Stimulated activated CD8-positive, alpha-beta memory T cell treated with anti-CD3 and anti-CD28 coated beads, Interleukin-12 subunit alpha, Interleukin-12 subunit beta, amount 100 ng/mL, for 1 hour (primary cell): ENCODE measurements around the gene MORN1.

ENCODE experiments used
- DNase-seq: peaks from one replicate; pipeline ENCODE4 v3.0.0-alpha.2; 2020; ENCODE audit warnings: low read depth

Gene MORN1

DNA sequence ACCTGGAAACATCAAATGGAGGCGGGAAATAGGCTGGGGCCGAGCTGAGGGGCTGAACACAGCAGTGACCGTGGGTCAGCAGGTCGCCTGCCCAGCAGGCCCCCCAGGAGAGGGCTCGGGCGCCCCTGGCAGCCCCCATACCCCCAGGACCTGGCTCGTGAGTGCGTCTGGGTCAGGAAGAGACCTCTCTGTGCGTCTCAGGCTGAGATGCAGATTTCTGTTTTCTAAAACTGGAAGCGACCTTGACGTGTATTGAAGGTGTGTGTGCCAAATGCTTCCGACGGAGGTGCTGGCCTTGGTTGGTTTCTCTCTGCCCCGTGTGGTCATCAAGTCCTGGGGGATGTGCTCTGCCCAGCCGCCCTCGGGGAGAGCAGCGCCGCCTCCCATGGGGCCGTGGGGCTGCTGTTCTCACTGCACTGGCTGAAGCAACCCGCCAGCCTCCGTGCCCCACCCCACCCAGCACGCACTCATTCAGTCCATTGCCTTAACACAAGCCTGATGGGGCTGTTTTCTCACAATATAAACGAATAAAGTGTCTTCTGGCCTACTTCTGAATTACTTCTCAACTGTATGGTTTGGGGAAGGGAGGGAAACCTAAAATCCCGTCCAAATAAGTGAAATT, 13.6 kb upstream of the MORN1 start:
- DNase-seq: no peak

GRCh38 chr1:2404142-2404889, 13.0 kb upstream of the MORN1 start:
- no peak for DNase-seq

GRCh38 chr1:2403273-2403672, 11.9 kb upstream of the MORN1 start:
- DNase-seq: no peak

DNA sequence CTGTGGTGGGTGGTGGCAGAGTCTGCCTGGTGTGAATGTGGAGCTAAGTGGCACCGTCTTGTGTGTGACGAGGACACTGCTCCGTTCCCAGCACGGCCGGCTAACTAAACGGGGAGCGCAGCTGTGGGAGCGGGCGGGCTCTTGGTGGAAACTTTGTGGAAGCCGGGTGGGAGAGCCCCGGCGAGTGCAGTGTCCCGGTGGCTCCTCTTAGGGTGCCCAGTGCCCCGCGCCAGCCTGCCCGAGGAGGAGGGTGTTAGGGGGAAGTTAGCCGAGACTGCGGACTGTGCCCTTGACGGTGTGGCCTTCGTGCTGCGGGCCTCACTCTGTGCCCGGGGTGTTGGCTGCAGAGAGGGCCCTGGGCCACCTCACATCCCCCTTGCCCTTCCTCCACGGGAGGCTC, 11.1 kb upstream of the MORN1 start:
- DNase-seq: no peak

DNA sequence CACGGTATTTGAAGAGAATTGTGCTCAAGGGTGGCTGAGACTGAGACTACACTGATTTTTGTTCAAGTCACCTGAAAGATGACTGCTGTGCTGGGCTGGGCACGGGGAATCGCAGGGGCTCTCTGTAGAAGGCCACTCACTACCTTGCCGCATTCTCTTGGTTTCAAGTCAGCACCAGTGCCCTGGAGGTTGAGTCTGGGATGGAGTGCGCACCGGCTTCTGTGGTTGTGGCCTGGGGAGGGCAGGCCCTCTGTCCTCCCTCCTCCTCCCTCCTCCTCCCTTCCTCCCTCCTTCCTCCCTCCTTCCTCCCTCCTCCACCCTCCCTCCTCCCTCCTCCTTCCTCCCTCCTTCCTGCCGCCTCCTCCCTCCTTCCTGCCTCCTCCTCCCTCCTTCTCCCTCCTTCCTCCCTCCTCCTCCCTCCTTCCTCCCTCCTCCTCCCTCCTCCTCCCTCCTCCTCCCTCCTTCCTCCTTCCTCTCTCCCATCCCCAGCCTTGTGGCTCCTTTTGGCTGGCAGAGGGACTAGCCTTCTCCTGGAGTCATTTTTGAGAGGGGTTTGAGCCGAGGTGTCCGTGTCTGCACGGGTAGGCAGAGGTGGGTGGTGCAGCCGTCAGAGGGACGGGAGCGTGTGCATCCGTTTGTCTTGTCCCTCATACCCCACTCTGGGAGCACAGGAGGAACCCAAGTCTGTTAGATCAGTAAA, 9.7 kb upstream of the MORN1 start:
- no peak for DNase-seq

GRCh38 chr1:2400576-2400909, 9.2 kb upstream of the MORN1 start:
- DNase-seq: no peak

DNA sequence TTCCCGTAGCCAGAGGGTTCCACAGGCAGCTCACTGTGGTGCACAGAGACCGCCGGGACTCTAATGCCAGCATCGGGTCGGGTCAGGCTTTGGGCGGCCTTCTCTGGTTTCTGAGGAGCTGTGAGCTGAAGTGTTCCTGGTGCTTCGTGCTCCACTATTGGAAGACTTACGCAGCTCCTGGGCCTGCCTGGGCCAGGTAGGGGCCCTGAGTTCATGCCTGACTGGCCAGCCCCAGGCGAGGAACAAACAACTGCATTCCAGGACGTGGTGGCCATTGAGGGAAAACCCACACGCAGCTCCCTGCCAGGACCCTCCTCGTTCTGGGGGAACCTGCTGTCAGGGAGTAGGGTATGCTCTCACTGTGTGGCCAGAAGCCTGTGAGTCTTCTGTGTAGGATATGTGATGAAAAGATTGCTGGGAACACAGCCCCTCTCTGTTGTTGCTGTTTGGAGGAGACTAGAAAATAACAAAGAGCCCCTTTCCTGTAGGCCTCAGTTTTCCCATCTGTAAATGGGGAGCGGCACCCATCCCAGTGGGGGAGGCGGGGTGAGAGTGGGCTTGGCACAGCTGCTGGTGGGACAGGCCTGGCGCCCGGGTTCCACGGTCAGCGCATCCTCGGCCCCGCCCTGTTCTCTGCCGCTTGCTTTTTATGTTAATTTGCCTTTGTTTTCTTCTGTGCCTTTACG, 8.7 kb upstream of the MORN1 start:
- DNase-seq: no peak

DNA sequence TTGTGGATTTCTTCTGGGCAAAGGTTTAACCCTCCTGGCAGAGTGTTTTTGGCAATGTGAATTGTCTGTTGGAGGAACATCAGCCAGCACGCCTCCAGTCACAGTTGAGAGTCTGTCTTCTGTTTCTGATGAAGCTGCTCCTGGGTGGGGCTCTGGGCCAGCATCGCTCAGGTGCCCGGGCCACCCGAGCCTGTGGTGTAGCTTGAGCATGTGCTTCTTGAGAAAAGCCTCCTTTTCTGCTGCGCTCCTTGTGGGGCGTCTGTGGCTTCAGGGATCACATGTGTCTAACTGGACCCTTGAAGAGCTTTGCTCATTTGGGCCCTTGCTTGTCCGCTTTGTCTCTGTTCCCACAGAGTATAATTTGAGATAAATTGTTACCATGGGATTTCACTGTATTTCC, 7.5 kb upstream of the MORN1 start:
- DNase-seq: no peak

DNA sequence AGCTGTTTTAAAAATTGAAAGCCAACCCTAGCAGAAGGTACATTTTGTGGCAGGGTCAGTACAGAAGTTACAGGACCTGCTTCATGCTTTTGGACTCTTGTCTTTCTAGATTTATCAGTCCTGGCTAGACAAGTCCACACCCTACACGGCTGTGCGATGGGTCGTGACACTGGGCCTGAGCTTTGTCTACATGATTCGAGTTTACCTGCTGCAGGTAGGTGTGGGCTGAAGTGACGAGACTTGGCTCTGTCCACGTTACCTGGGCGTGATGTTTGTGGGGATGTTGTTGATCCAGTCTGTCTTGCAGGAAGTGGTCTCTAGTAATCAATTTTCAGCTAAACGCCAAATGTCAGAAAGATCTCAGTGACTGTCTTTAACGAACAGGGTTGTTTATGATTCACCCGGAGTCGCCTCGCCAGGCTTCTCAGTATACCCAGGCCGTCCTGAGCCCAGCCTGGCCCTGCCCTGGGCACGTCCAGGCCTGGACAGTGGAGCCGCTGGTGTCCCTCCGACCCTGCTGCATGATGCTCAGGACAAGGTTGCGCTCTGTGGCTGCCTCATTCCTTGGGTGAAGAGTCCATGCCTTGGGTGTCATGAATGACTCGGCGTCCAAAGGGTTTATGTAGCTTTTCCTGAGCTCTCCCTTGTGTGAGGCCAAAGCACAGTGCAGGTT, 5.8 kb upstream of the MORN1 start:
- no peak for DNase-seq

GRCh38 chr1:2396476-2396875, 5.1 kb upstream of the MORN1 start:
- no peak for DNase-seq

GRCh38 chr1:2396059-2396458, 4.7 kb upstream of the MORN1 start:
- no peak for DNase-seq

DNA sequence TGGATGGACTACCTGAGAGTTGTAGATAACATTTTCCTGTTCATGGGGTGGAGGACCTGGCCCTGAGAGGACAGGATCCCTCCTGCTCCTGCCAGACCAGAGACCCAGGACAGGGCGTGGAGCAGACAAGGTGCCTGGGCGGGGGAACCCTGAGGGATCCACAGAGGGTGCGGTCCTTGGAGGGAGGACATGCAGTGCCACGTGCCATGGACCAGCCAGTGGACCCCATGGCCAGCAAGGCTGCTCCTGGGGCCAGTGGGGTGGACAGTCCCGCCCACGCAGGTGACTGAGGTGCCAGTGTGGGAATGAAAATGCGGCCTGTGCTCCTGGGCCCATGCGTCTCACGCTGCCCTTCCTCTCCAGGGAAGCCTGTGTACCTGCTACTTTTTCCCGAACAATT, 3.9 kb upstream of the MORN1 start:
- DNase-seq: no peak

- DNase-seq: no peak
Measured at GRCh38 chr1:2394761-2395160, 3.4 kb upstream of the MORN1 start.

GRCh38 chr1:2394220-2394619, 2.9 kb upstream of the MORN1 start:
- no peak for DNase-seq

- no peak for DNase-seq
Measured at GRCh38 chr1:2393471-2393877, 2.1 kb upstream of the MORN1 start.

- no peak for DNase-seq
Measured at GRCh38 chr1:2392686-2393085, 1.3 kb upstream of the MORN1 start.

DNA sequence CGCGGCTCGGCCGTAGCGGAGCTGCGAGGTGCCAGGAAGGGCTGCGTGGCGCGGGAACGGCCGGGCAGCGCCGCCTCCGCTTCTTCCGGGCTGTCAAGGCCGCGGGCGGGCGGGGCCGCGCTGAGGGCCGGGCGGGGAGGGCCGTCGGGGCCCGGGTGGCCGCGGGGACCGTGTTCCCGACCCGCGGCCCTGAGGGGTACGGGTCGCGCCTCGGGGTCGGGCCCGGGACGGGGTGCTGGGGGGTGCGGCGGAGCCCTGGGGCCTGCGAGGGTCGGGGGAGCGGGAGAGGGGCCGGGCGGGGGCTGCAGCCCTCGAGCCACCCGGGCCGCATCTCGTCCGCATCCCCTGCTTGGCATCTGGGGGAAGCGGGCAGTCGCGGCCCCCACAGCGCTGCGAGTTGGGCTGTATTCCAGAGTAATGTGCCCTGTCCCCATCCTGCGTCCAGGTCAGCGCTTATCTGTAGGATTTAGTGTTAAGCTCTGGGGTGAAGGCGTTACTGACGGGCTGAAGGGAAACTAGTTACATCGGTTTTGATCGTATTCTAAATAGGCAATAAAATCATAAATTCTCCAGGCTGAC, 666 bp upstream of the MORN1 start:
- no peak for DNase-seq

GRCh38 chr1:2389644-2390043, 1.7 kb downstream of the MORN1 start:
- DNase-seq: no peak

DNA sequence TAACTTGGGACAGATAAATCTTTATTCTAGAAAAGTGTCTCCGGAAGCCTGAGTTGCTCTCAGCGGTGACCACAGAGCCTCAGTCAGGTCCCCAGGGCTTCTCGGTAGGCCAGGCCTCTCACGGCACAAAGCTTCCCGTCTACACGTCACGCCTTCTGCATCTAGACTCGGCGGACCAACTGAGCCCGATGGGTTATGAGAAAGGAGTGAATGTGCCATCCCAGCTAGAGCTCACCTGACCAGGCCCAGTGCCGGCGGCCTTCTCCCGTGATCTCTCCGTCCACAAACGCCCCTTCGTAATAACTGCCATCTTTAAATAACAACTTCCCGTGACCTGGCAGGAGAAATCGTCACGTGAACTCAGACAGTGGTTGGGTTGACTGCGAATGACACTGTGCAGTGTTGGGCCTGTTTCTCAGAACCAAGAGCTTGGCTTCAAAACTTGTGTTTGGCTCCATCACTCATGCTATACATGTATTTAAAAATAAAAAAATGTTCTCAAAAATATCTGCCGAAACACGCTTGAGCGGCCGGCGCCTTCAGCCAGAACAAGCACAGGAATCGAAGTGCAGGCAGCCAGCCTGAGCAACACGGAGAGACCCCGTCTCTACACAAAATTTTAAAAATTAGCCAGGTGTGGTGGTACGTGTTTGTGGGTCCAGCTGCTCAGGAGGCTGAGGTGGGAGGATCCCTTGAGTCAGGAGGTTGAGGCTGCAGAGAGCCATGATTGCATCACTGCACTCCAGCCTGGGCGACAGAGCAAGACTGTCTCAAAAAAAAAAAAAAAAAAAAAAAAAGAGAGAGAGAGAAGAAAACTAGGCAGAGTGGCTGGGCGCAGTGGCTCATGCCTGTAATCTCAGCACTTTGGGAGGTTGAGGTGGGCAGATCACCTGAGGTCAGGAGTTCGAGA, 3.1 kb downstream of the MORN1 start:
- no peak for DNase-seq

DNA sequence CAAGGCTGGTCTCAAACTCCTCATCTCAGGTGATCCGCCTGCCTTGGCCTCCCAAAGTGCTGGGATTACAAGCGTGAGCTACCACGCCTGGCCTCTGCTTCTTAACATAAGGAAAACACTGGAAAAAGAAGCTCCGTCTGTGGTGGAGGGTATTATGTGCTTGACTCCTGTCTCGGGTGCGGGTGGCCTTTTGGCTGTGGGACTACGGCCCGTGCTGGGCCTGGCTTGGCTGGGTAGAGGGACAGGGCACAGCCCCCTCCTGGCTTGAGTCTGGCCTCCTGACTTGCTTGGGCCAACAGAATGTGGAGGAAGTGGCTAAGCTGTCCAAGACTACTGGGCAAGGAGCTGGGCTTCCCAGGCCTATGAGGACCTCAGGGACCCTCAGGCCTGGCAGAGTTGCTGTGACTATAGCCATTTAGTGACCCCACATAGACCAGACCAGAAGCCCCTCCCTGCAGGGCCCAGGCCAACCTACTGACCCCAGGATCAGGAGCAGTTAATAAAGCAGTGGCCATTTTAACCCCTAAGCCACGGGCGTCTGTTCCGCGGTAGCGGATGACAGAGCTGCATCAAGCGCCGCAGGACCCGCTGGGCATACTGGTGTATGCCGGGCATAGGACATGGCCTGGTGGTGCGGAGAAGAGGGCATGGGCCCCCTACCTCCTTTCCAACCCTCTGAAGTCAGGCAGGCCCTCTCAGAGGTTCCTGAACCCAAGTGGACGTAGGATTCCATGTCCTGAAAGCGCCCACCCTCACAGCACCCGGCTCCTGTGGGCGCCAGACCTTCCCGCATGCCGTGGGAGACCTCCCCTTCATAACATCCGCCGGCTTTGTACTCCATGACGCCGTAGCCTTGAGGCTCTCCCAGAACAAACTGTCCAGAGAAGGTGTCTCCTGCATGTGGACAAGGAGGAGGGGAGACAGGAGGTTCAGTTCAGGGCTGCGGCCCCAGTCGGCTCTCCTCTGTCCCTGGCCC, 4.4 kb downstream of the MORN1 start:
- DNase-seq: no peak
